Peyer's patch (tissue), 4 donors: ENCODE results near the gene ACVR1. TPM values are rescaled to one million over a fixed set of nuclear protein-coding genes. Genes with fewer than 3 reads are reported as not detected.

Experiments used
- DNase-seq, 3 donors: peaks; one replicate each; pipeline ENCODE4 v3.0.0-alpha.2; 2017 to 2019
- H3K27ac ChIP-seq, 4 donors: fragments of 200-600 bp; sonication (generic); one replicate each; pipeline ENCODE4 v1.5.1; 2016 to 2019
- H3K27me3 ChIP-seq, 2 donors: fragments of 200-600 bp; sonication (generic); one replicate each; pipeline ENCODE4 v1.5.1; 2019
- H3K36me3 ChIP-seq, 3 donors: fragments of 200-600 bp; sonication (generic); one replicate each; pipeline ENCODE4 v1.5.1; 2016 to 2019
- H3K4me1 ChIP-seq, 4 donors: fragments of 200-600 bp; sonication (generic); one replicate each; pipeline ENCODE4 v1.5.1; 2016 to 2019
- H3K4me3 ChIP-seq, 4 donors: fragments of 200-600 bp; sonication (generic); 1 replicate in 3 of 4; 2 replicates in 1 of 4; pipeline ENCODE4 v1.5.1; 2016 to 2019; ENCODE audit warnings: mild to moderate bottlenecking in 1 of 4
- H3K9me3 ChIP-seq, 4 donors: fragments of 200-600 bp; sonication (generic); one replicate each; pipeline ENCODE4 v1.5.1; 2016 to 2019; ENCODE audit warnings: mild to moderate bottlenecking in 1 of 4
- POLR2A ChIP-seq, 2 donors: fragments of 450-650 bp; IDR thresholded peaks; one replicate each; pipeline ENCODE4 v1.5.1; 2017; ENCODE audit warnings: antibody characterized with exemption in 2 of 2, mild to moderate bottlenecking in 2 of 2, moderate library complexity in 2 of 2
- total RNA-seq, 4 donors: library from RNA; depleted of rRNA; stranded (reverse); fragments of >200 nt; gene quantifications; one replicate each; pipeline ENCODE4 v1.1.0, GENCODE V29; 2016
- TF ChIP-seq, protein P1 (sequence below), 6 experiments: fragments of 450-650 bp in 4 of 6; fragments of 200-600 bp in 2 of 6; sonication (generic) in 1 of 6; IDR thresholded peaks; one replicate each; pipeline ENCODE4 v1.5.1; 2017 to 2019; ENCODE audit warnings: antibody characterized with exemption in 6 of 6, mild to moderate bottlenecking in 3 of 6, moderate library complexity in 1 of 6

ACVR1 gene
- total RNA-seq, 4 donors from 2014 or later: 11.8 to 16.5 (median 14.3) TPM

DNA sequence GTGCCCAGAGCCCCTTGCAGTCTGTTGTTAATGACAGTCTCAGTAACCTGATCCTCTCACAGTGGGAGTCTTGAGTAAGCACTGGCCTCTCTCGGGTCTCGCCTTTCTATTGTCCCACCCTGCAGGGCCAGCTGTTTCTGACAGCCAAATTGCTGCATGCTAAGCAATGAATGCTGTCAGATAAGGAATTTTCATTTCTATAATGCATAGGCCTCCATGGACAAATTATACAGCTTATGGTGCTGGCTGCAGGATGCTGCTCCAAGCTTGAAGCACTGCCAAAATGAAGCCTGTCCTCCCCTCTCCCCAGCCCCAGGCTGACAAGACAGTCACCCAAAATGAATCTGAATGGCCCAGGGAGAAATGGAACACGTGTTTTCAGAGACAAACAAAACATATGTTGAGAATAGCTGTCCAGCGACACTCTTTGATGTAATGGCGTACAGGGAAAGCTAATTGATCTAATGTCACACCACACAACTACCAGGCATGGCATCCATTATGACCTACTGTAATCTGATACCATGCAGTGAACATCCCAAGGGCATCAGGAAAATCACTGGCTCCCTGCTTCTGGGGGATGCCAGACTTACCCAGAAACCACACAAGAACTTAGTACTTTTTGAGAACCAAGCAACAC, 36.8 kb downstream of the ACVR1 start:
- H3K27ac ChIP-seq: peak overlapping the region in 3 of 4 donors; percentile 11 to 80 (median 74)
- H3K4me1 ChIP-seq: peaks cover 0 to 60% (median 3%) of the 10 kb centered on the region in 4 donors
- no peaks in the 10 kb centered on the region for H3K9me3 ChIP-seq
- no peak for TF ChIP-seq POLR2A (IDR thresholded peaks at IDR 0.05)
- TF ChIP-seq, protein P1, sequence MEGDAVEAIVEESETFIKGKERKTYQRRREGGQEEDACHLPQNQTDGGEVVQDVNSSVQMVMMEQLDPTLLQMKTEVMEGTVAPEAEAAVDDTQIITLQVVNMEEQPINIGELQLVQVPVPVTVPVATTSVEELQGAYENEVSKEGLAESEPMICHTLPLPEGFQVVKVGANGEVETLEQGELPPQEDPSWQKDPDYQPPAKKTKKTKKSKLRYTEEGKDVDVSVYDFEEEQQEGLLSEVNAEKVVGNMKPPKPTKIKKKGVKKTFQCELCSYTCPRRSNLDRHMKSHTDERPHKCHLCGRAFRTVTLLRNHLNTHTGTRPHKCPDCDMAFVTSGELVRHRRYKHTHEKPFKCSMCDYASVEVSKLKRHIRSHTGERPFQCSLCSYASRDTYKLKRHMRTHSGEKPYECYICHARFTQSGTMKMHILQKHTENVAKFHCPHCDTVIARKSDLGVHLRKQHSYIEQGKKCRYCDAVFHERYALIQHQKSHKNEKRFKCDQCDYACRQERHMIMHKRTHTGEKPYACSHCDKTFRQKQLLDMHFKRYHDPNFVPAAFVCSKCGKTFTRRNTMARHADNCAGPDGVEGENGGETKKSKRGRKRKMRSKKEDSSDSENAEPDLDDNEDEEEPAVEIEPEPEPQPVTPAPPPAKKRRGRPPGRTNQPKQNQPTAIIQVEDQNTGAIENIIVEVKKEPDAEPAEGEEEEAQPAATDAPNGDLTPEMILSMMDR (IDR thresholded peaks at IDR 0.05): no peak
- no peak for DNase-seq
- H3K36me3 ChIP-seq: no peaks in the 10 kb centered on the region
- no peak overlapping the region for H3K4me3 ChIP-seq
- H3K27me3 ChIP-seq: no peaks in the 10 kb centered on the region

DNA sequence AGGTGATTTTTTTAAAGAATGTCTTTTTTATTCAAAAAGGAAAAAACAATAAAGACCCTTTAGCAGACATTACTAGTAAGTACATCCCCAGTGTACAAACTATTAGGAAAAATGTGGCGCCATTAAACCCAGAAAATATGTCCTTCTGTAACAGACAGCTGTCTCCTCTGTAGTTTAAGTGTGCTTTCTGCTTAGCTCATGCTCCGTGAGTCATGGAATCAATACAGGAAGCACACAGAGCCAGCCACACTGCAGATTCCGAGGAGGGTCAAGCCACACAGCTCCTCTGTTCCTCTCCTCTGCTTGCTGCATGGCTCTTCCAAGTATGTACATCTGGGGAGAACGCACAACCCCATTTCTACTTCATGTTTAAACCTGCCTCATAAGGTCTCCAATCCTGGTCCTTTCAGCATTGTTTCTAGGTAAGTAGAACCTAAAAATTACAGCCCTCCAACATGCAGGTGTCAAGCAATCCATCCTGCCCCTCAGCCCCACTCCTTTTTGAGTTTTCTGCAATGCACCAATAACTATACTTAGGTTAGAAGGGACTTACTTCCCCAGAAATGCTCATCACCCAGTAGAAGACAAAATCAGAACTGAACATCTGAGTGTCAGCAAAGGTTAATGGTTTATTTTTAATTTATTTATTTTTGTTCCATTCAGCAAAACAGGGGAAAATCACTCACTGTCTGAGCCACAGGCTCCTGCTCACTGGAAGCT, 37.5 kb downstream of the ACVR1 start:
- Histone ChIP-seq H3K27me3 (no peaks in the 10 kb centered on the region), H3K9me3 (no peaks in the 10 kb centered on the region), H3K4me1 (peaks cover 0 to 60% (median 3%) of the 10 kb centered on the region in 4 donors), H3K27ac (peak overlapping the region; percentile 11 to 80 (median 65)), H3K4me3 (peak overlapping the region in 2 of 4 donors; percentile 35 to 38), H3K36me3 (no peaks in the 10 kb centered on the region)
- peak in 2 of 3 donors; percentile 53 to 69 for DNase-seq
- no peak for TF ChIP-seq POLR2A (IDR thresholded peaks at IDR 0.05)
- TF ChIP-seq, protein P1 (IDR thresholded peaks at IDR 0.05): no peak

DNA sequence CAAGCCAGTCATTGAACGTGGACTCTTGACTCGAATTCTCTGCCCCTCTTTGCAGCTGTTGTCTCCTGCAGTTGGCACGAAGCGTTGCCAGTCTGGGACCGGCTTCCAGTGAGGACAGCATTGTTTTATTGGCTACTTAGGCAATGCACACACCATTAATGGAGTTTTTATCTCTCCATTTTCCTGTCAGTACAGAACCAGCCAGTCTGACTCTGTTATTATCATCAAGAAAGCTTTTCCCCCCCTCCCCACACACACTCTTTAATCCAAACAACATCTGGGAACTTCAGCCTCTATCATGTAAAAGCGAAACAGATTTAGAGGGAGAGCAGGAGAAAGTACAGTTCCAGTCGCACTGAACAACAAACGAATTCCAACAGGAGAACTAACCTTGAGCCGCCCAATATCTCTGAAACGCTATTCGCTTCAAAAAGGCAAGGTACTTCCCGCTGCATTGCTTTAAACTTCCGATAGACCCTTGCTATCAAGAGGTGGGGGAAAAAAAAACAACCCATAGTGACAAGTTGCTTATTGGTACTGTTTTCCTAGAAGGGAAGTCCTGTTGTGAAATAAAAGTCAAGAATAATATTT, 38.2 kb downstream of the ACVR1 start:
- Histone ChIP-seq H3K4me1 (peaks cover 0 to 60% (median 3%) of the 10 kb centered on the region in 4 donors), H3K9me3 (no peaks in the 10 kb centered on the region), H3K36me3 (no peaks in the 10 kb centered on the region), H3K27me3 (no peaks in the 10 kb centered on the region), H3K4me3 (peak overlapping the region in 2 of 4 donors; percentile 35 to 38), H3K27ac (peak overlapping the region; percentile 3 to 80 (median 65))
- DNase-seq: peak in 2 of 3 donors; percentile 50 to 56
- TF ChIP-seq POLR2A (IDR thresholded peaks at IDR 0.05): no peak
- TF ChIP-seq, protein P1 (IDR thresholded peaks at IDR 0.05): no peak

DNA sequence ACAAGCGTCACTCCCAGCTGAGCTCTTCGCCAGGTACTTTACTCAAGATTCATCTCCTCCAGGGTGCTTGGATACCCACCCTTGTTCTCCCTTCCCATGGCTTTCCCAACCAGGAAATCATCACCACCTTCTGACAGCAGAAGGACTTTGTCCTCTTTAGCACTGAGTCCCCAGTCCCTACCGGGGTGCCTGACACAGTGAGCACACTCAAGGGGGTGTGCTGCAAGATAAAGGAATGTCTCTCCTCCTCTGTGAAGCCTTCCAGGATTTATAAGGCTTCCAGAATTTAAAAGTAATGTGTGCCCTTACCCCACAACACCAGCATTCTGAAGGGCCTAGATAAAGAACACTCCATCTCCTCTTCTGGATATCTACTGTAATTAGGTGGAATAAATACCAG, 39.6 kb downstream of the ACVR1 start:
- no peaks in the 10 kb centered on the region for H3K9me3 ChIP-seq
- peaks cover 0 to 50% (median 0%) of the 10 kb centered on the region in 4 donors for H3K4me1 ChIP-seq
- DNase-seq: peak in 1 of 3 donors; percentile 58
- H3K36me3 ChIP-seq: no peaks in the 10 kb centered on the region
- TF ChIP-seq, protein P1 (IDR thresholded peaks at IDR 0.05): no peak
- TF ChIP-seq POLR2A (IDR thresholded peaks at IDR 0.05): no peak
- H3K27me3 ChIP-seq: no peaks in the 10 kb centered on the region
- H3K4me3 ChIP-seq: no peak overlapping the region
- peak overlapping the region in 2 of 4 donors; percentile 61 to 80 for H3K27ac ChIP-seq

DNA sequence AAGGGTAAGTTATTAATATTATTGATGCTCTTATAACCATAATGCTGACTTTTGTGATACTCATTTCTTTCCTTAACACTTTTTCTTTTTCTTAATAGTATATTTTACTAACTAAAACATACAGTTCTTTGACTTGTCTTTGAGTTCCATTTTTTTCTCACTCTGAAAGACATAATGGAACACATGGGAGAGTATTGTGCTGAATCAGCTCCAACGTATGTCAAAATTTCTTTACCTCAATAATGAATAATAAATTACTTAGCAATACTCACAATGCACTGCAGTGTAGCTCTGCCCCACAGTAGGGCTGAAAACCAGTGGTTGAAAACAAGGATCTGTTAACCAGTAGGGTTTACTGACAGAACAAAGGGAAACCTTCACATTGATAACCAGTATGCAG, 40.7 kb downstream of the ACVR1 start:
- Histone ChIP-seq H3K36me3 (no peaks in the 10 kb centered on the region), H3K4me1 (peaks cover 0 to 46% (median 0%) of the 10 kb centered on the region in 4 donors), H3K27me3 (no peaks in the 10 kb centered on the region), H3K4me3 (no peak overlapping the region), H3K27ac (no peak overlapping the region), H3K9me3 (no peaks in the 10 kb centered on the region)
- DNase-seq: no peak
- TF ChIP-seq, protein P1 (IDR thresholded peaks at IDR 0.05): no peak
- no peak for TF ChIP-seq POLR2A (IDR thresholded peaks at IDR 0.05)
